Measurements from ENCODE around the gene SLC22A15. TPM values are rescaled to one million over a fixed set of nuclear protein-coding genes. Genes with fewer than 3 reads are reported as not detected.

Gene SLC22A15
- polyA plus RNA-seq, 2 of the 4 experiments (the other 2 are of a cell fraction): 0.81 to 2.5 TPM

DNA sequence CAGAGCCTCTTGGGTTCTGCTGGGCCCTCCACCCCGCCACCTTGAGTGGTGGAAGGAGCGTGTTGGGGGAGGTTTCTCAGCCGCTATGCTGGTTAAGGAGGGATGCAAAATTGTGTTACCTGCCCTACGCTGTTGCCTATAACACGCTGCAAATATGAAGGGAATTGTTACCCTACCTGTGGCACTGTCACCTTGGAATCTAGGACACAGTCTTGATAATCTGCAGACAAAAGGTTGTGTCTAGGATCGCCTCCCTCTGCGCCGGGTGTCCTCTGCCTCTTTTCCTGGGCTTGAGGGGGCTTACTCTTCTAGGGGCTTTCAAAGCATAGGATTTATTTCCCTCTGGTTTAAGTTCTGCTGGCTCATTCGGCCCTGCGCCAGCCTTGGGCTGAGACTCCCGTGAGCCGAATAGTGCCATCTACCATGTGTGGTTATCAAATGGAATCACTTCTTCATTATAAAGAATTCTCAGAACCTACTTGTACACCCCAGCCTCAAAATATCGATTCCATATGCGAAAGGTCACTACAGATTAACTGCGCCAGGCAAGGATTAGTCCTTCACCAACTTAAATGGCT, 697 bp downstream of the SLC22A15 start:
- Histone ChIP-seq H3K27ac (peak overlapping the region; percentile 85 to 93; a peak in 5 of 6 replicates), H3K4me1 (peaks cover 13% of the 10 kb centered on the region; the same call in 2 of the 3 replicates), H3K4me3 (peak overlapping the region; percentile 88), H3K9me3 (no peaks in the 10 kb centered on the region), H3K4me2 (peak overlapping the region; percentile 74)
- no peak for FAIRE-seq
- no peak for TF ChIP-seq FOSL2 (IDR thresholded peaks at IDR 0.05)
- no peak for TF ChIP-seq FOSL2 (CRISPR knock-in tag; IDR thresholded peaks at IDR 0.05)
- TF ChIP-seq, protein P1, sequence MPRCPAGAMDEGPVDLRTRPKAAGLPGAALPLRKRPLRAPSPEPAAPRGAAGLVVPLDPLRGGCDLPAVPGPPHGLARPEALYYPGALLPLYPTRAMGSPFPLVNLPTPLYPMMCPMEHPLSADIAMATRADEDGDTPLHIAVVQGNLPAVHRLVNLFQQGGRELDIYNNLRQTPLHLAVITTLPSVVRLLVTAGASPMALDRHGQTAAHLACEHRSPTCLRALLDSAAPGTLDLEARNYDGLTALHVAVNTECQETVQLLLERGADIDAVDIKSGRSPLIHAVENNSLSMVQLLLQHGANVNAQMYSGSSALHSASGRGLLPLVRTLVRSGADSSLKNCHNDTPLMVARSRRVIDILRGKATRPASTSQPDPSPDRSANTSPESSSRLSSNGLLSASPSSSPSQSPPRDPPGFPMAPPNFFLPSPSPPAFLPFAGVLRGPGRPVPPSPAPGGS (IDR thresholded peaks at IDR 0.05): no peak
- ChIA-PET CTCF (no interaction called here), POLR2A (no interaction called here)
- no peak for ATAC-seq
- WGBS (ENCODE audit: missing lambda C conversion rate): 94% methylated on average over 12 of the region's 15 CpGs
- DNase-seq (ENCODE audit: low read depth in 1 of 2, low spot score in 1 of 2): no peak

DNA sequence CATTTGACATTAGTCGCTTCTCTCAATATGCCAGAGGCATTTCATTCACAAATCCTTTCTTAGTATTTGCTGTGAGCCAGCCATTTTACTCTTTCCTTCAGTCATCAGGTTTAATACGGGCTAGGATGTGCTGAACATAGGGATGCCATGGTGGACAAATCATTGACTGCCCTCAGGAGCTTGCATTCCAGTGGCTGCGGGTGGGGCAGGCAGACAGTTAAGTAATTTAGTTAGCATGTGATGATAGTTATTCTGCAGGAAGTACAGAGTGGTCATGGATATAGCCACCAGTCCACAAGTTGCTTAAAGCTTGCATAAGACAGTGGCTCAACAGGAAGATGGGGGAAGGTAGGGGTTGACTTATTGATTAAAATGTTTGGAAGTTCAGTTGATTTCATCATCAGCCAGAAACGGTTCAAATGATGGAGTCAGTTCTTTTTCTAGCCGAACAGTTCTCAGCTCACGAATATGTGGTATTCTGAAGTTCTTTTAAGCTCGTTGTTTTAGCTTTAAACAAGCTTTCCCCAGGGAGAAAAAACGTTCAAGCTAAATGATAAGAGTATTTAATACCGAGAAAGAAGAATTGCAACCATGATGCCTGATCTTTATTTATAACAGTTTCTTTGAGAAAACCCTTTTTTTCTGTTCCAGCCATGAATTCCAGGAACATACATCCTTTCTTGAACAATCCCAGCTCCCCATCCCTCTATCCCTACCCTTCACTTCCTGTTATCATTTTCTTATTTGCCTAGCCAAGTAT, 1.4 kb downstream of the SLC22A15 start:
- TF ChIP-seq RARB (CRISPR knock-in tag; IDR thresholded peaks at IDR 0.05) (no peak), TP53 (CRISPR knock-in tag; IDR thresholded peaks at IDR 0.05) (no peak), CHD2 (IDR thresholded peaks at IDR 0.05; ENCODE audit: low read length, partially characterized antibody) (no peak), EHF (CRISPR knock-in tag; IDR thresholded peaks at IDR 0.05) (no peak), JUNB (IDR thresholded peaks at IDR 0.05) (no peak), ZSCAN20 (CRISPR knock-in tag; IDR thresholded peaks at IDR 0.05) (no peak), HOXB13 (CRISPR knock-in tag; IDR thresholded peaks at IDR 0.05; ENCODE audit: low read depth) (no peak), MAZ (IDR thresholded peaks at IDR 0.05; ENCODE audit: borderline replicate concordance, low read depth, low read length) (no peak), HOXA7 (CRISPR knock-in tag; IDR thresholded peaks at IDR 0.05) (no peak), EHMT2 (IDR thresholded peaks at IDR 0.05; ENCODE audit: low read depth) (no peak), FOSB (CRISPR knock-in tag; IDR thresholded peaks at IDR 0.05) (no peak), RNF2 (IDR thresholded peaks at IDR 0.05; ENCODE audit: borderline replicate concordance, low read depth) (no peak)
- TF ChIP-seq, protein P2, sequence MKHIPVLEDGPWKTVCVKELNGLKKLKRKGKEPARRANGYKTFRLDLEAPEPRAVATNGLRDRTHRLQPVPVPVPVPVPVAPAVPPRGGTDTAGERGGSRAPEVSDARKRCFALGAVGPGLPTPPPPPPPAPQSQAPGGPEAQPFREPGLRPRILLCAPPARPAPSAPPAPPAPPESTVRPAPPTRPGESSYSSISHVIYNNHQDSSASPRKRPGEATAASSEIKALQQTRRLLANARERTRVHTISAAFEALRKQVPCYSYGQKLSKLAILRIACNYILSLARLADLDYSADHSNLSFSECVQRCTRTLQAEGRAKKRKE (CRISPR knock-in tag; IDR thresholded peaks at IDR 0.05; ENCODE audit: low read depth): no peak
- TF ChIP-seq, protein P3, sequence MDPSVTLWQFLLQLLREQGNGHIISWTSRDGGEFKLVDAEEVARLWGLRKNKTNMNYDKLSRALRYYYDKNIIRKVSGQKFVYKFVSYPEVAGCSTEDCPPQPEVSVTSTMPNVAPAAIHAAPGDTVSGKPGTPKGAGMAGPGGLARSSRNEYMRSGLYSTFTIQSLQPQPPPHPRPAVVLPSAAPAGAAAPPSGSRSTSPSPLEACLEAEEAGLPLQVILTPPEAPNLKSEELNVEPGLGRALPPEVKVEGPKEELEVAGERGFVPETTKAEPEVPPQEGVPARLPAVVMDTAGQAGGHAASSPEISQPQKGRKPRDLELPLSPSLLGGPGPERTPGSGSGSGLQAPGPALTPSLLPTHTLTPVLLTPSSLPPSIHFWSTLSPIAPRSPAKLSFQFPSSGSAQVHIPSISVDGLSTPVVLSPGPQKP (IDR thresholded peaks at IDR 0.05; ENCODE audit: low read depth, low read length): no peak
- TF ChIP-seq, protein P1 (IDR thresholded peaks at IDR 0.05): no peak
- TF ChIP-seq, protein P4, sequence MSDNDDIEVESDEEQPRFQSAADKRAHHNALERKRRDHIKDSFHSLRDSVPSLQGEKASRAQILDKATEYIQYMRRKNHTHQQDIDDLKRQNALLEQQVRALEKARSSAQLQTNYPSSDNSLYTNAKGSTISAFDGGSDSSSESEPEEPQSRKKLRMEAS (IDR thresholded peaks at IDR 0.05): no peak
- peak in 1 of 2 experiments; percentile 14; a peak in 1 of 6 replicates for ATAC-seq
- no peak for FAIRE-seq
- Histone ChIP-seq H3K27ac (no peak overlapping the region; a peak in 1 of 6 replicates), H3K4me3 (no peak overlapping the region), H3K4me2 (peak overlapping the region; percentile 74), H3K4me1 (peaks cover 13% of the 10 kb centered on the region; the same call in 2 of the 3 replicates), H3K9me3 (no peaks in the 10 kb centered on the region)
- CTCF ChIA-PET: no interaction called here
- peak in 1 of 2 experiments; percentile 49 for DNase-seq (ENCODE audit: low read depth in 1 of 2, low spot score in 1 of 2)
- POLR2A ChIA-PET: no interaction called here
- WGBS (ENCODE audit: missing lambda C conversion rate): 66% methylated on average over 8 of the region's 9 CpGs

Data from A549 (cell line).